HEK293T (cell line): ENCODE data around the gene ST8SIA6.
A peak's percentile ranks its signal among the peaks of the same experiment; 100 is the strongest.

Experiments used
- CTCF ChIA-PET: fragments of 350-600 bp; formaldehyde crosslinking; extraction: SDS; loops from one replicate; lab custom pipeline; 2021; ENCODE audit warnings: antibody characterized with exemption, inconsistent platforms; lab: Yijun Ruan, JAX
- POLR2A ChIA-PET: fragments of 350-600 bp; formaldehyde crosslinking; extraction: SDS; loops from one replicate; lab custom pipeline; 2020; ENCODE audit warnings: antibody characterized with exemption, inconsistent platforms; lab: Yijun Ruan, JAX
- DNase-seq: peaks from one replicate; pipeline ENCODE4 v3.0.0; 2012; ENCODE audit warnings: mixed read lengths; ENCODE audit errors: extremely low spot score
- ARNT ChIP-seq: fragments of 450-650 bp; IDR thresholded peaks from 2 replicates; pipeline ENCODE4 v1.6.1; 2017; ENCODE audit warnings: mild to moderate bottlenecking
- BHLHE40 ChIP-seq: fragments of 450-650 bp; IDR thresholded peaks from 2 replicates; pipeline ENCODE4 v1.6.1; 2016; ENCODE audit warnings: mild to moderate bottlenecking, moderate library complexity, borderline replicate concordance
- CTBP1 ChIP-seq: fragments of 450-650 bp; IDR thresholded peaks from 2 replicates; pipeline ENCODE4 v1.6.1; 2016; ENCODE audit warnings: borderline replicate concordance
- ELF4 ChIP-seq: fragments of 450-650 bp; IDR thresholded peaks from 2 replicates; pipeline ENCODE4 v1.6.1; 2017; ENCODE audit warnings: antibody characterized with exemption
- FOXA1 ChIP-seq: fragments of 450-650 bp; IDR thresholded peaks from 2 replicates; pipeline ENCODE4 v1.6.1; 2016; ENCODE audit warnings: mild to moderate bottlenecking
- FOXK2 ChIP-seq: fragments of 450-650 bp; IDR thresholded peaks from 2 replicates; pipeline ENCODE4 v1.6.1; 2016; ENCODE audit warnings: mild to moderate bottlenecking
- FOXM1 ChIP-seq: fragments of 450-650 bp; IDR thresholded peaks from 2 replicates; pipeline ENCODE4 v1.6.1; 2017; ENCODE audit warnings: mild to moderate bottlenecking, borderline replicate concordance
- HDGF ChIP-seq: fragments of 450-650 bp; IDR thresholded peaks from 2 replicates; pipeline ENCODE4 v1.6.1; 2017; ENCODE audit warnings: antibody characterized with exemption, borderline replicate concordance
- L3MBTL2 ChIP-seq: fragments of 450-650 bp; conservative IDR thresholded peaks from 2 replicates; pipeline ENCODE4 v1.6.1; 2016; ENCODE audit warnings: mild to moderate bottlenecking
- LEF1 ChIP-seq: fragments of 450-650 bp; IDR thresholded peaks from 2 replicates; pipeline ENCODE4 v1.6.1; 2017; ENCODE audit warnings: mild to moderate bottlenecking, borderline replicate concordance
- NFRKB ChIP-seq: fragments of 450-650 bp; IDR thresholded peaks from 2 replicates; pipeline ENCODE4 v1.6.1; 2016; ENCODE audit warnings: mild to moderate bottlenecking, moderate library complexity
- SP1 ChIP-seq: fragments of 450-650 bp; IDR thresholded peaks from 2 replicates; pipeline ENCODE4 v1.6.1; 2017
- SUZ12 ChIP-seq: fragments of 450-650 bp; IDR thresholded peaks from 2 replicates; pipeline ENCODE4 v1.6.1; 2016; ENCODE audit warnings: mild to moderate bottlenecking
- TARDBP ChIP-seq: fragments of 450-650 bp; IDR thresholded peaks from 2 replicates; pipeline ENCODE4 v1.6.1; 2016
- ZNF384 ChIP-seq: fragments of 450-650 bp; IDR thresholded peaks from 2 replicates; pipeline ENCODE4 v1.6.1; 2016
- TF ChIP-seq, protein P1 (sequence below): fragments of 450-650 bp; IDR thresholded peaks from 2 replicates; pipeline ENCODE4 v1.6.1; 2016

ST8SIA6 gene

DNA sequence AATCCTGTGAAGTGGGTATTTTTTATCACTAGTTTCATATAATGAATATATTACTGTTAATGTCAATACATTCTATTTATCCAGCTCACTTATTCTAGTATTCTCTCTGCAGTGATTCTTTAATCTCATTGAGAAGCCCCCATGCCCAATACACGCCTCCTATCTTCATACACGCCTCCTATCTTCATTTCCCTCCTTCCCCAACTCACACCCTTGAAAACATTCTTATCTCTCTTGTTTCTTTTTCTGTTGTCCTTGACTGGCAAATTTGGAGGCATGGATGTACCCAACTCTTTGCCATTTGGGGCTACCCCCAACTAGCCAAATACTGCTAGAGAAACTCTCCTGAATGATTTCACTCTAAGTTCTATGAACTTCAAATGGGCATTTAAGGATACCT, 40.5 kb downstream of the ST8SIA6 start:
- ChIA-PET CTCF (no interaction called here), POLR2A (no interaction called here)
- no peak for DNase-seq
- TF ChIP-seq FOXM1: no peak
- no peak for TF ChIP-seq ELF4
- TF ChIP-seq NFRKB: no peak
- no peak for TF ChIP-seq HDGF
- TF ChIP-seq BHLHE40: no peak
- TF ChIP-seq, protein P1, sequence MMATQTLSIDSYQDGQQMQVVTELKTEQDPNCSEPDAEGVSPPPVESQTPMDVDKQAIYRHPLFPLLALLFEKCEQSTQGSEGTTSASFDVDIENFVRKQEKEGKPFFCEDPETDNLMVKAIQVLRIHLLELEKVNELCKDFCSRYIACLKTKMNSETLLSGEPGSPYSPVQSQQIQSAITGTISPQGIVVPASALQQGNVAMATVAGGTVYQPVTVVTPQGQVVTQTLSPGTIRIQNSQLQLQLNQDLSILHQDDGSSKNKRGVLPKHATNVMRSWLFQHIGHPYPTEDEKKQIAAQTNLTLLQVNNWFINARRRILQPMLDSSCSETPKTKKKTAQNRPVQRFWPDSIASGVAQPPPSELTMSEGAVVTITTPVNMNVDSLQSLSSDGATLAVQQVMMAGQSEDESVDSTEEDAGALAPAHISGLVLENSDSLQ: no peak
- TF ChIP-seq LEF1: no peak
- TF ChIP-seq ARNT: no peak
- TF ChIP-seq CTBP1: no peak
- TF ChIP-seq FOXA1: no peak
- TF ChIP-seq SP1: no peak
- TF ChIP-seq TARDBP: no peak
- no peak for TF ChIP-seq FOXK2
- TF ChIP-seq L3MBTL2: no peak
- TF ChIP-seq SUZ12: no peak
- no peak for TF ChIP-seq ZNF384

GRCh38 chr10:17412323-17412722, 42.1 kb downstream of the ST8SIA6 start:
- POLR2A ChIA-PET: no interaction called here
- peak; percentile 20 for DNase-seq
- TF ChIP-seq FOXK2: no peak
- no peak for TF ChIP-seq FOXM1
- no peak for TF ChIP-seq ZNF384
- TF ChIP-seq FOXA1: no peak
- CTCF ChIA-PET: no interaction called here

DNA sequence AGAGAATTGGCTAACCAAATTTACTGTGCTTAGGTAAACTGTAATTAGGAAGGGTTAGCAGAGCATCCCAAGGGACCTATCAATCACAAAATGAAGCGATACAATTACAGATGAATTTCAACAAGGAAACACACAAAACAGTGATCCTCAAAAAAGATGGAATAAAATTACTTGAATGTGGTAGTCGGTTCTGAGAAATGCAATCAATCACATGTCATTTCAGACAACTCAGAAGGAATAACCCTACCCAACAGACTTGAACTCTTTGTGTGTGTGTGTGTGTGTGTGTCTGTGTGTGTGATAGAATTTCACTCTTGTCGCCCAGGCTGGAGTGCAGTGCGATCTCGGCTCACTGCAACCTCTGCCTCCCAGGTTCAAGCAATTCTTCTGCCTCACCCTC, 43.5 kb downstream of the ST8SIA6 start:
- DNase-seq: no peak
- TF ChIP-seq, protein P1: peak; percentile 27; the same call in 1 of the 2 replicates
- no peak for TF ChIP-seq L3MBTL2
- POLR2A ChIA-PET: no interaction called here
- CTCF ChIA-PET: no interaction called here

GRCh38 chr10:17409170-17409733, 45.1 kb downstream of the ST8SIA6 start:
- DNase-seq: no peak
- POLR2A ChIA-PET: interaction anchor here (0.9 kb wide), 1 partner anchor 66 kb away, joined by 3 read pairs; no protein-coding TSS in a partner anchor
- CTCF ChIA-PET: interaction anchor here (0.6 to 1.2 kb wide), 7 partner anchors 10 to 361 kb away, joined by 3 to 5 read pairs (median 3); no protein-coding TSS in a partner anchor
- TF ChIP-seq SP1 (no peak), BHLHE40 (no peak), ZNF384 (no peak), HDGF (no peak), SUZ12 (no peak), ELF4 (no peak), L3MBTL2 (no peak), FOXK2 (no peak), NFRKB (no peak), CTBP1 (no peak), ARNT (no peak), TARDBP (no peak), FOXA1 (no peak), LEF1 (no peak), FOXM1 (no peak)
- TF ChIP-seq, protein P1: no peak

DNA sequence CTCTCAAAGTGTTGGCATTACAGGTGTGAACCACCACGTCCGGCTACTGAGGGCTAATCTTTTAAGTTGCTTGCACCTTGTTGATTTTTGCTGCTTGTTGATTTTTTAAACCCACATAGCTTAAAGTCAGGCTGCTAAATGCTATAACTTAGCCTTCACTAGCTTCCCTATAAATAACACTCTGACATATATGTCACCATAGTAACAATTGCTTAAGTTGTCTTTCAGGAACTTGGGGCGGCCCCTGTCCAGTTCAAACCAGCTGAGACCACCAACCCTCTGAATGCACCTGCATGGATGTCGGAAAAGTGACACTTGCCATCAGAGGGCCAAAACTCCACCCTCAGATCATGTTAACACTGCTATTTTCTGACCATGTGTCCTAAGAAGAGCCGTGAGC, 47.3 kb downstream of the ST8SIA6 start:
- ChIA-PET CTCF (no interaction called here), POLR2A (no interaction called here)
- TF ChIP-seq ZNF384: no peak
- no peak for TF ChIP-seq FOXK2
- TF ChIP-seq SP1: no peak
- no peak for TF ChIP-seq HDGF
- TF ChIP-seq CTBP1: no peak
- no peak for TF ChIP-seq BHLHE40
- TF ChIP-seq L3MBTL2: no peak
- no peak for TF ChIP-seq ELF4
- no peak for TF ChIP-seq SUZ12
- TF ChIP-seq, protein P1: no peak
- TF ChIP-seq LEF1: no peak
- TF ChIP-seq NFRKB: no peak
- TF ChIP-seq FOXA1: no peak
- TF ChIP-seq FOXM1: no peak
- TF ChIP-seq TARDBP: no peak
- DNase-seq: no peak
